Measurements from ENCODE around the gene RABL2B.
A peak's percentile ranks its signal among the peaks of the same experiment; 100 is the strongest.

RABL2B gene

DNA sequence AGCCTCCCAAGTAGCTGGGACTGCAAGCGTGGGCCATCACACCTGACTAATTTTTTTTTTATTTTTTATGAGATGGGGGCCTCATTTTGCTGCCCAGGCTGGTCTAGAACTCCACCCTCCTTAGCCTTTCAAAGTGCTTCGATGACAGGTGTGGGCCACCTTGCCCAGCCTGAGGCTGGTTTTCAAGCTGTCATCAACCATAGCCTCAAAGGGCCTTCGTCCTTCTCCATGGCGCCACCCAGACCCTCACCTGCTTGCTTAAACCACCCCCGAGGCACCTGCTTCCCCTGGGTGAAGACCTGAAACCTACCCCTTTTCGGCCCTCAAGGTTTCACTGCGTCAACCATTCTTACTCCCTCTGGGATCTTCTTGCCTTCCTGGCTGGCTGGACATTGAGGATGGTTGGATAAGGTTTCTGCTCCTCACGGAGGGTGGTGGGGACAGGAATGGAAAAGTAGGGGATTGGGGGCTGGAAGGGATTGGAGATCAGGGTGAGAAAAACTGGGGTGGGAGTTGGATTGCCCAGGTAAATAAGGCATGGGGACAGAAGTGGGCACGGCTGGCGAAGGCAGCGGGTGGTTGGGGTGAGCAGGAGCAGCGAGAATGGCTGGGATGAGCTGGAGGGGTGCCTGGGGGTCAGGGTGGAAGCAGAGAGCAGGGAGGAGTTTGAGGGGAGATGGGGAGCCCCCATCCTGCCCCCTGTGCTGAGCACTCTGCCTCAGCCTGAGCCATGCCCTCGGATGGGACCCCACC lies 48.3 kb downstream of the RABL2B start:
- TF ChIP-seq, protein P1, sequence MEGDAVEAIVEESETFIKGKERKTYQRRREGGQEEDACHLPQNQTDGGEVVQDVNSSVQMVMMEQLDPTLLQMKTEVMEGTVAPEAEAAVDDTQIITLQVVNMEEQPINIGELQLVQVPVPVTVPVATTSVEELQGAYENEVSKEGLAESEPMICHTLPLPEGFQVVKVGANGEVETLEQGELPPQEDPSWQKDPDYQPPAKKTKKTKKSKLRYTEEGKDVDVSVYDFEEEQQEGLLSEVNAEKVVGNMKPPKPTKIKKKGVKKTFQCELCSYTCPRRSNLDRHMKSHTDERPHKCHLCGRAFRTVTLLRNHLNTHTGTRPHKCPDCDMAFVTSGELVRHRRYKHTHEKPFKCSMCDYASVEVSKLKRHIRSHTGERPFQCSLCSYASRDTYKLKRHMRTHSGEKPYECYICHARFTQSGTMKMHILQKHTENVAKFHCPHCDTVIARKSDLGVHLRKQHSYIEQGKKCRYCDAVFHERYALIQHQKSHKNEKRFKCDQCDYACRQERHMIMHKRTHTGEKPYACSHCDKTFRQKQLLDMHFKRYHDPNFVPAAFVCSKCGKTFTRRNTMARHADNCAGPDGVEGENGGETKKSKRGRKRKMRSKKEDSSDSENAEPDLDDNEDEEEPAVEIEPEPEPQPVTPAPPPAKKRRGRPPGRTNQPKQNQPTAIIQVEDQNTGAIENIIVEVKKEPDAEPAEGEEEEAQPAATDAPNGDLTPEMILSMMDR (IDR thresholded peaks at IDR 0.05; ENCODE audit: low read length, missing control alignments): no peak
- DNase-seq (ENCODE audit: low read depth): no peak
- H3K4me3 ChIP-seq (replicated peaks; ENCODE audit: low read depth, low read length): no peak overlapping the region

DNA sequence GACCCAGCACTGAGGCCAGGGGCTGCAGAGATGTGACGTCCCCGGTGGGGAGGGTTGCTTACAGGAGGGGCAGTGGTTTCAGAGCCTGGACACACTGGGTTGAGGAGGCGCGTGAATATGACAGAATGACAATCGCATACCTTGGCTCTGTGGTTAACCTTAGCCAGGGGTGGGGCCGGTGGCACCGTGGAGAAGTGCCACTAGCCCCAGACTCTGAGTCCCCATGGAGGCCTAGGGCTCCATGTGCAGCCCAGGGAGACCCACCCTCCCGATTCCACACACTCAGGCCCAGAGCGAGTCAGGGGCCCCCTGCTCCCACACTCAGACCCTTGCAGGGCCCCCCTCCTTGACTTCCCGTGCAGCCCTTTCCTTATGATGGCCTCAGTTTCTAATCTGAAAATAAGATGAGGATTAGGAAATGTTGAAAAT lies 49.1 kb downstream of the RABL2B start:
- H3K4me3 ChIP-seq (replicated peaks; ENCODE audit: low read depth, low read length): no peak overlapping the region
- DNase-seq (ENCODE audit: low read depth): no peak
- TF ChIP-seq, protein P1 (IDR thresholded peaks at IDR 0.05; ENCODE audit: low read length, missing control alignments): no peak

DNA sequence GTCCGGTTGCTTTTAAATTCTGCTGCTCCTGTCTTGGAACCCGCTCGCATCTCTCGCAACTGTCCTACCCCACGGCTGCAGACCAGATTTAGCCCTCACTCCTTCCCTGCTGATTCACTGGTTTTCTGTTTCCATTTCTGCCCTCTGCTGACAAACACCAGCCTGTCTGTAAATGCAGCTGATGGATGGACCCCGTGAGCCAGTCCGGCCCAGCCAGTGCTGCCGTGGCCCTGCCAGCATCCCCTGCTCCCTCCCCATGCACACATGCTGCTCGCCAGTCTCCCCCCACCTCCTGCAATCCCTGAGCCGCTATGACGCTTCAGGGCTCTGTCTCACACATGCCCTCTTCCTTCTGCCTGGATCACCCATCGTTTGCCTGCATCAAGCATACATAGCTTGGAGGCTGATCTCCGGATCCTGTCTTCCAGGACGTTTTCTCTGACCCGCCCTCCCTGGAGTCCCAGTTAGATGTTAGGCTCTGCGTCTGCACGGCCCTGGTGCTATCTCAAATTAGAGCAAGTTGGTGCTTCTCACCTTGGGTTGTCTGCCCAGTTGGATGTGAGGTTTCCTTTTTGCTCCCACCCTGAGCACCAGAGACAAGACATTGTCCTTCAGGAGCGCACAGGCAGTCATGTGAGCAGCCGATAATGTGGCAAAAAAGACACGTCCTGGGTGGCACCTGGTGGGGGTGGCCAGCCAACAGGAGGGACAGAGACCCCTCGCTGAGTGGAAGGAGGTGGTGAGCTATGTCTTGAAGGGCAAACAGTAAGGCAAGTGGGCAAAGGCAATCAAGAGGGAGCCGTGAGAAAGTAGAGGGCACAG lies 49.7 kb downstream of the RABL2B start:
- TF ChIP-seq, protein P1 (IDR thresholded peaks at IDR 0.05; ENCODE audit: low read length, missing control alignments): no peak
- H3K4me3 ChIP-seq (replicated peaks; ENCODE audit: low read depth, low read length): no peak overlapping the region
- DNase-seq (ENCODE audit: low read depth): peak; percentile 14

DNA sequence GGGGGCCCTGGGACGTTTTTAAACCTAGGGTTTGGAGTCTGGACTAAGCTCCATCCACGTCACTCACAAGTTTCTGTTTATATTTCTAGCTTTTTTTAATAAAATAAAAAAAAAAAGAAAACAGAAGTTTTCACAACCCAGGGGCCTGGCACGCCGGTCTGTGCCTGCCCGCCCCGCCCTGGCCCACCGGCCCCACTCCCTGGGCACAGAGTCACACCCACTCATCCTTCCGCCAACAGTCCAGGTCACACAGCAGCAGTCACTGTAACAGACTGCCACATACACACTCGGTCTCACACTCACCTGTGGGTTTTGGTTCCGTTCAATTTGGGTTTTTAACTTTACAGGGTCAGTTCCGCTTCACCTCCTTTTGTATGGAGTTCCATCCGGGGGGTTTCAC lies 50.8 kb downstream of the RABL2B start:
- TF ChIP-seq, protein P1 (IDR thresholded peaks at IDR 0.05; ENCODE audit: low read length, missing control alignments): no peak
- H3K4me3 ChIP-seq (replicated peaks; ENCODE audit: low read depth, low read length): no peak overlapping the region
- no peak for DNase-seq (ENCODE audit: low read depth)

DNA sequence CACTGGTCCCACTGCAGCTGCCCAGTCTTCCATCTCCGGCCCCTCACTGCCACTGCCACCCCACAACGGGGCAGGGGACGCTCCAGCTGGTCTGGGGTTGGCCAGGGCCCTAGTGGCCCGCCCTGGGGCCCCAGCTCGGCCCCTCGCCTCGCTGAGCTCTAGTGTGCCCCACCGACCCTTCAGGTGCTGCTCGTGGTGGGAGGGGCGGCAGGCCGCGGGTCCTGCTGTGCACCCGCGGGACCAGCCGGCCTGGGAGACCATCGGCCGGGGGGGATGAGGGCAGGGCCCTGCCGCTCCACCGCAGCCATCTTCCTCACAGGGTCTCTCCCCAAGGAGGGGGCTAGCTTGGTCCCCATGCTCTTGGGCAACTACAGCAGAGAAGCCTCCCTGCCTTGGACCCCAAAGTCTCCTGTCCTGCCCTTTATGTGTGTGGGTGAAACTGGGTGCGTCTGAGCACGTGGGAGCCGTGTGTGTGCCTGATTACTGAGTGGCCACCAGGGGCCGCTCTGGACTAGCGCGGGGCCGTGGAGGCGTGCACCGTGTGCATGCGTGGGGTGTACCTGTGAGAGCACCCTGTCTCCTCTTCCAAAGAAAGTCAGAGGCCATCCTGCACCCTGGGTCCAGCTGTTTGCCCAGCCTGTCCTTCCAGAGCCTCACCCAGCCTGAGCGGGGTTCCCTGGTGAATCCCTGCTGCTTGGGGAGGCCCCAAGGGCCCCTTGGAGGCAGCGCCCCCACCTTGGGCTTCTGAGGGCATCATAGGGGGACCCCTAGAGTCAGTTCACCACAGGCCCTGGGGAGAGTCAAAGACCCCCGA lies 51.4 kb downstream of the RABL2B start:
- TF ChIP-seq, protein P1 (IDR thresholded peaks at IDR 0.05; ENCODE audit: low read length, missing control alignments): peak; percentile 88
- H3K4me3 ChIP-seq (replicated peaks; ENCODE audit: low read depth, low read length): no peak overlapping the region
- DNase-seq (ENCODE audit: low read depth): peak; percentile 51

DNA sequence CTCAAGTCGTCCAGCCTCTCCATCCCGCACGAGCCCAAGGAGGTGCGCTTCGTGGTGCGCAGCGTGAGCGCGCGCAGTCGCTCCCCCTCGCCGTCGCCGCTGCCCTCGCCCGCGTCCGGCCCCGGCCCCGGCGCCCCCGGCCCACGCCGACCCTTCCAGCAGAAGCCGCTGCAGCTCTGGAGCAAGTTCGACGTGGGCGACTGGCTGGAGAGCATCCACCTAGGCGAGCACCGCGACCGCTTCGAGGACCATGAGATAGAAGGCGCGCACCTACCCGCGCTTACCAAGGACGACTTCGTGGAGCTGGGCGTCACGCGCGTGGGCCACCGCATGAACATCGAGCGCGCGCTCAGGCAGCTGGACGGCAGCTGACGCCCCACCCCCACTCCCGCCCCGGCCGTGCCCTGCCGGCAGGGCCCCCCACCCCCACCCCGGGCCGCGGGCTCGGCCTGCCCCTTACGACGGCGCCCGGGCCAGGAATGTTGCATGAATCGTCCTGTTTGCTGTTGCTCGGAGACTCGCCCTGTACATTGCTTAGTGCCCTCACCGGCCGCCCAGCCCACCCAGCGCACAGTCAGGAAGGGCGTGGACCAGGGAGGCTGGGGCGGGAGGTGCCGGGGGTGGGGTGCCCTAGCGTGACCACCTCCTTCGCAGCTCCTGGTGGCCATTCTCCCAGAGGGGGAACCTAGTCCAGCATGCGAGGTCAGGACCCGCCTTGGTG lies 52.3 kb downstream of the RABL2B start:
- TF ChIP-seq, protein P1 (IDR thresholded peaks at IDR 0.05; ENCODE audit: low read length, missing control alignments): no peak
- DNase-seq (ENCODE audit: low read depth): no peak
- H3K4me3 ChIP-seq (replicated peaks; ENCODE audit: low read depth, low read length): no peak overlapping the region

Data from fibroblast of pulmonary artery (primary cell).